CD4-positive, alpha-beta T cell treated with Interferon gamma for 1 hour (primary cell): ENCODE results near the gene SLC15A5.

ENCODE experiments used
- DNase-seq: peaks from one replicate; pipeline ENCODE4 v3.0.0-alpha.2; 2020

The SLC15A5 gene

GRCh38 chr12:16260206-16260605 lies 17.3 kb downstream of the SLC15A5 start:
- DNase-seq: no peak

GRCh38 chr12:16258963-16259362 lies 18.5 kb downstream of the SLC15A5 start:
- no peak for DNase-seq

- DNase-seq: no peak
These were observed 31.2 kb downstream of the SLC15A5 start for GRCh38 chr12:16246264-16246663.

GRCh38 chr12:16245209-16245608 lies 32.3 kb downstream of the SLC15A5 start:
- no peak for DNase-seq

GRCh38 chr12:16243487-16244412 lies 33.7 kb downstream of the SLC15A5 start:
- no peak for DNase-seq

- DNase-seq: no peak
These were observed 36.1 kb downstream of the SLC15A5 start for GRCh38 chr12:16241346-16241745.

GRCh38 chr12:16238661-16239060 lies 38.8 kb downstream of the SLC15A5 start:
- no peak for DNase-seq

GRCh38 chr12:16229676-16230075 lies 47.8 kb downstream of the SLC15A5 start:
- no peak for DNase-seq

- DNase-seq: no peak
These were observed 49.4 kb downstream of the SLC15A5 start for GRCh38 chr12:16228067-16228466.

- no peak for DNase-seq
These were observed 51.8 kb downstream of the SLC15A5 start for GRCh38 chr12:16225692-16226091.

GRCh38 chr12:16224196-16224595 lies 53.3 kb downstream of the SLC15A5 start:
- DNase-seq: no peak

GRCh38 chr12:16221776-16222175 lies 55.7 kb downstream of the SLC15A5 start:
- DNase-seq: no peak

- DNase-seq: no peak
These were observed 57.4 kb downstream of the SLC15A5 start for GRCh38 chr12:16220120-16220519.

GRCh38 chr12:16218934-16219751 lies 58.3 kb downstream of the SLC15A5 start:
- DNase-seq: no peak

- no peak for DNase-seq
These were observed 59.3 kb downstream of the SLC15A5 start for GRCh38 chr12:16218234-16218633.

- no peak for DNase-seq
These were observed 65.8 kb downstream of the SLC15A5 start for GRCh38 chr12:16211731-16212130.

- no peak for DNase-seq
These were observed 78.6 kb downstream of the SLC15A5 start for GRCh38 chr12:16198884-16199283.

GRCh38 chr12:16197600-16197999 lies 79.9 kb downstream of the SLC15A5 start:
- no peak for DNase-seq

GRCh38 chr12:16189849-16190248 lies 87.6 kb downstream of the SLC15A5 start:
- DNase-seq: no peak

- no peak for DNase-seq
These were observed 89.8 kb downstream of the SLC15A5 start for GRCh38 chr12:16187660-16188059.

- DNase-seq: no peak
These were observed 92.8 kb downstream of the SLC15A5 start for GRCh38 chr12:16184681-16185080.

- no peak for DNase-seq
These were observed 93.9 kb downstream of the SLC15A5 start for GRCh38 chr12:16183541-16183940.

GRCh38 chr12:16175840-16176239 lies 101.6 kb downstream of the SLC15A5 start:
- DNase-seq: no peak

GRCh38 chr12:16174282-16174681 lies 103.2 kb downstream of the SLC15A5 start:
- DNase-seq: no peak
